NCI-H69 (cell line): ENCODE results near the gene PTAR1.

Experiments
- DNase-seq: peaks from one replicate; lab custom pipeline; 2025; lab: John Stamatoyannopoulos, UW

PTAR1 gene

DNA sequence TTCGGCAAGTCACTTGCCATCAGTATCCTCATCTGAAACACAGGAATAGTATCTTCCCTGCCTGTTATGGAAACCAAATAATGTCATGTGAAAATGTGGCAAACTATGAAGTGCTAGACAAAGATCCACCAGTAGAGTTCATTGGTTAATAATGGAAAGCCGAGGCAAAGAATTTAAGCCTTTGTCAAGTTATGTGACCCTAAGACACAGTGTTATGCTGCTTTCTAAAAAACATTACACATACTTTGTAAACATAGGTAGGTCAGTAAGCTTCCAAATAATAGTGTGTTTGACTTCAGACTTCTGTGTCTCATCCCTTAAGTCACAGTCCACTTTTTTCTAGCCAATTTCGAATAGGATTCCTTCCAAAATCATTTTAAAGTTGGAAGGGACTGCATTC is 6.0 kb downstream of the PTAR1 start:
- no peak for DNase-seq

GRCh38 chr9:69750085-69750484 is 9.7 kb downstream of the PTAR1 start:
- no peak for DNase-seq

DNA sequence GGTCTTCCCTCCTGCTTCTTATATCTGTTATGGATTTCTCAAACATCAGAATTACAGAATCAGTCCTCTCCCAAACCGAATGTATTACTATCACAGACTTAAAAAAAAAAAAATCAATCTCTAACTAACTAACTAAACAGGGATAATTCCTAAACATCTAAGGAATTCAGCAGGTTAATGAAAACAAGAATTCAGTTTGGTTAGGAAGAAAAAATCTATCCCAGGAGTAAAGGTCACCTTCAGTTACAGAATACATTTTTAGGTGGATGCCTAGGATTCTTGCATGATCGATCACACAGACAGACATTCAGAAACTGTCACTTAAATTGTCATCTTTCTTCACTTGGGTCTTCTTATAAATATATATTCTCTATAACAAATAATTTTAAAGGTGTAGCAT is 11.5 kb downstream of the PTAR1 start:
- no peak for DNase-seq

- peak; percentile 18 for DNase-seq
These were observed 12.8 kb downstream of the PTAR1 start for GRCh38 chr9:69746859-69747560.

GRCh38 chr9:69745716-69746437 is 13.9 kb downstream of the PTAR1 start:
- DNase-seq, result no peak

DNA sequence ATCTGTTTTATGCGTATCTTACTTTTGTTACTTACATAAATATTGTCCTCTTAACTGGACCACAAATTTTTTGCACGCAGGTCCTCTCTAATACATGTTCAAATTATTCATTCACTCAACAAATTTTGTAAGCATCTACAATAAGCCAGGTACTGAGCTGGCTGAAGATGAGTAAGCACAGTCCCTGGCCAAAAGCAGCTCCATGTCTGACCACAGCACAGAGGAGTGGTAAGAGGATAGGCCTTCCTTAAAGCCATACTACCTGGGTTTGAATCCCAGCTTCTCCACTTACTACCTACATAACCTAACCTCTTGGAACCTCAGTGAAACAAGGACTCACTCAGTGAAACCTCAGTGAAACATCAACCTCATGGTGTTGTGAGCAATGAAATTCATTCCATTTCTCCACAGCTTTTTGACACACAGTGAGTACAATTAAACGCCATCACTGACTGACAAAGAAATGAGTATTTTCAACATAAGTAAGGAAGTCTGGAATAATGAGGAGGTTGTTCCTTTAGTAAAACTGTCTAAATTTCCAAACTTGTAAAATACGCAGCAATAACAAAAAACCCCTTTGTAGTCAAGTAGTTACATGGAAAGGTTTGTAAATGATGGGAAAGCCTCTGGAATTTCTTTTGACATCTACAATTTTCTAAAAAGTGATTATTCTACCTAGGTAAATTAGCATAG is 15.0 kb downstream of the PTAR1 start:
- no peak for DNase-seq

DNA sequence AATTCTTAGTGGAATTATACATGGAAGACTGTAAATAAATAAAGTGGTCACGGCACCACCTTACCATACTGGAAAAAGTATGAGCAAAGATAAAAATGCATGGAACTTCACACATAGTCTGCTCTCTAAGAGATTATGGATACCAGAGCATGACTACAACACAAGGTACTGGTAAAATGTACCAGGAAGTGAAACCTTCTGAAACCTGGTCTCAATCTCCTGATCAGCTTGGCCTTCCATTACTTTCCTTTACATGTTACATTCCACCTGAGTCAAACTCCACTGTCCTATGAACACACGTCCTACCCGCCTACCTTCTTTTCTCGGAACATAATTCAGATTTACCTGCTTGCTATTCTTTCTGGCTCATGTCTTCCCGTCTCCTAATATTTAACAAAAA is 15.9 kb downstream of the PTAR1 start:
- DNase-seq, result no peak

DNA sequence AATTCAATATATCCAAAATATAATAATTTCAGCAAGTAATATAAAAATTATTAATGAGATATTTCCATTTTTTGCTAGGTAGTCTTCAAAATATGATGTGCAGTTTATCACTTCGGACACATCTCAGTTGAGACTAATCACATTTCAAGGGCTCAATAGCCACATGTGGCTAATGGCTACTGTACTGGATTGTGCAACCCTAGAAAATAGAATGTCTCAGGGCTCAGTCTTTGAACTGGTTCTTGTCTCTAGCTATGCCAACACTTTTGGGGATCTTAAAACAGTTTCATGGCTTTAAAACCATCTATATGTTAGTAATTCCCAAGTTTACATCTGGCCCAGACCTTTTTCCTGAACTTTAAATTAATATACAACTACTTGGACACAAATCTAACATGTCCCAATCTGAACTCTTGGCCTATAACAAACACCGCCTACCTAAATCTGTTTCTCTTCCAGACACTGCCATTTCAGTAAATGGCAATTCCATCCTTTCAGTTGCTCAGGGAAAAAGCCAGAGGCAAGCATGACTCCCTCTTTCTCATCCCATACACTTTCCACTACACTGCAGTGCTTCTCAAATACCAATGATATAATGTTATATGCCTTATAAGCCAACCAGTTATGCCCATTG is 18.8 kb downstream of the PTAR1 start:
- DNase-seq, result no peak

- DNase-seq, result no peak
These were observed 28.5 kb downstream of the PTAR1 start for GRCh38 chr9:69731348-69731747.

DNA sequence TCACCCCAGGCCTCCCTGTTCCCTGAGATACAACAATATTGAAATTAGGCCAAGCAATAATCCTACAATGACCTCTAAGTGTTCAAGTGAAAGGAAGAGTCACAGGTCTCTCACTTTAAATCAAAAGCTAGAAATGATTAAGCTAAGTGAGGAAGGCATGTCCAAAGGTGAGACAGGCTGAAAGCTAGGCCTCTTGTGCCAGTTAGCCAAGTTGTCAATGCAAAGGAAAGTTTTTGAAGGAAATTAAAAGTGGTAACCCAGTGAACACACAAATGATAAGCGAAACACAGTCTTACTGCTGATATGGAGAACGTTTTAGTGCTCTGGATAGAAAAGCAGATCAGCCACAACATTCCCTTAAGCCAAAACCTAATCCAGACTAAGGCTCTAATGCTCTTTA is 39.8 kb downstream of the PTAR1 start:
- no peak for DNase-seq

DNA sequence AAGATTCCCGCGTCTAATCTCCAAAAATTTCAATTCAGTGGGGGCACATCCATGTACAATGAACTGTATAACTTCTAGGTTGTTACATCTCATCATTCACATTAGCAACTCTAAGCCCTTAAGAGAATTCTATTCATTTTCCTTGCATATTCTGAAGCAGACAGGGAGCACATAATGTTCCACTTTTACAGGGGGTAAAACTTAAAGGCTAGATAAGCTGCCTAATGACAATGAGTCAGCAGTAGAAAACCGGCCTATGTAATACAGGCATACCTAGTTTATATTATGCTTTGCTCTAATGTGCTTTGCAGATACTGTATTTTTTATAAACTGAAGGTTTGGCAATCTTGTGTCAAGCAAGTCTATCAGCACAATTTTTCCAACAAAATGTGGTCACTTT is 40.4 kb downstream of the PTAR1 start:
- no peak for DNase-seq

- peak; percentile 62 for DNase-seq
These were observed 41.6 kb downstream of the PTAR1 start for GRCh38 chr9:69718218-69718617.

DNA sequence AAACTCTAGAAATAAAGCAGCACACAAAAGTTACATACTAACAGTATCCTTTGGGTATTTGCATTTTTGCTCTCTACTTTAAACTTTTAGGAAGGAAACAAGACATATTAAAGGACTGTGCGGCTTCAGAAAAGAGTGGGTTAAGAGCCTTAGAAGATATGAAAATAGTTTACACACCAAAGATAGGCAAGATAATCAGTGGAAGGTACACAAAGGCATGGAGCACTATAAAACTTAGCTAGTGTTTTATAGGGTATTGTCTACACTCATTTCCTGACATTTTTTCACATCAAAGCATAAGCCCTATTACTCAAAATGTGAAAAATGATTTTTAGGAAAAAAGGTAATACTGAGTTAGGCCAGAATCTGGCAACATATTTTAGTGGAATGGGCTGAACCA is 44.0 kb downstream of the PTAR1 start:
- no peak for DNase-seq

- DNase-seq, result no peak
These were observed 44.7 kb downstream of the PTAR1 start for GRCh38 chr9:69715096-69715495.

GRCh38 chr9:69697475-69697874 is 62.3 kb downstream of the PTAR1 start:
- DNase-seq, result peak; percentile 8

DNA sequence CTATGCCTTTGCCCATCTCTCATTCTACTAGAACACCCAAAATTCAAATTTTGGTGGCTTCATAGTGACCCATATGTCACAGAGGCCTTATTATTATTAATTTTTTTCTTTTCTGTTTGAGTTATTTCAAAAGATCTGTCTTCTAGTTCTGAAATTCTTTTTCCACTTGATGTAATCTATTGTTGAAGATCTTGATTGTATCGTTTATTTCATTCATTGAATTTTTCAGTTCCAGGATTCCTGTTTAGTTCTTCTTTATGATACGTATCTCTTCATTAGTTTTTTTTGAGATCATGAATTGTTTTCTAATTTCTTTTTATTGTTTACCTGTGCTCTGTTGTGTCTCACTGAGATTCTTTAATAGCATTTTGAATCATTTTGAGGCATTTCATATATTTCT is 63.0 kb downstream of the PTAR1 start:
- peak; percentile 3 for DNase-seq

- DNase-seq, result peak; percentile 37
These were observed 69.7 kb downstream of the PTAR1 start for GRCh38 chr9:69689991-69690538.

DNA sequence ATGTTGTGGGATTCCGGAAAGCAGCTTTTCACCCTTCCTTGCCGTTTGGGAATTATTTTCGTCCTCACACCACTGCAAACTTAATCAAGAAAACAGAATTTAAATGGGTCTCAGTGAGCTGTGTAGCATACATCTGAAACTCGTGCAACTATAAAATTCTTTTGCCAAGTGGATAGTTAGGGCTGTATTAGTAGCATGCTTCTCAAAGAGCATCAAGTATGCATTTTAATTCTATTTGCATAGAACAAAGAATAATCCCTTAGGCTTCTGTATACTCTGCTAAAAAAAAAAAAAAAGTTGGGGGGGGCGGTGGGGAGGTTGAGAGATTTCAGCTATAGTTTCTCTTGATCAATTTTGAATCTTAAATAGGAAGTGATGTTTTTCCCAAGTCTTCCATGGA is 75.9 kb downstream of the PTAR1 start:
- no peak for DNase-seq

DNA sequence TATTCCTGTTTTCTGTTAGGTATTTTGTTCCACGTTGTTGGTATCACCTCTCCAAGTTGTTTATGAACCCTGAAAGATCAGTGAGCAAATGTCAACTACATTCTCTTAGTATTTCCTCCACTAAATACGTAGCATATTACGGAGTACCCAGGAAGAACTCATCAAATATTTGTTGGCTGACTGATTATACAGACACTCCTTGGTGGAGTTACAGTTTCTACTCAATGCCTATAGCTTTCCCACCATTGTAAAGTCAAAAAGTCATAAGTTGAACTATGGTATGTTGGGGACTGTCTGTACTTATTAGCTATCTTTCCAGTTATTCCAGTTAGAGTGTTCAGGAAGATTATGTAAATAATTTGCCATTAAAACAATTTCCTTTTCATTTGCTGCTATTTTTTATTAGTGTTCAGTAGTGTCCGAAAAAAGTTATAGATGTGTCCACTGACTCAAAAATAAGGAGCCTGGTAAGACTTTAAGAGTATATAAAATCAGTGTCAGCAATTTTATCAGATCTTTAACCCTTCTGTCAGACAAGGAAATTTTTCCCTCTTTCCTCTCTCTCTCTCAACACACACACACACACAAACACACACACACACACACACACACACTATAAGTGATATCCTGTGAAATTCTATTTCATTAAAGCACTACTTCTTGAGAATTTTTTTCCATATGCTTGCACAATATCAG is 80.8 kb downstream of the PTAR1 start:
- DNase-seq, result no peak

DNA sequence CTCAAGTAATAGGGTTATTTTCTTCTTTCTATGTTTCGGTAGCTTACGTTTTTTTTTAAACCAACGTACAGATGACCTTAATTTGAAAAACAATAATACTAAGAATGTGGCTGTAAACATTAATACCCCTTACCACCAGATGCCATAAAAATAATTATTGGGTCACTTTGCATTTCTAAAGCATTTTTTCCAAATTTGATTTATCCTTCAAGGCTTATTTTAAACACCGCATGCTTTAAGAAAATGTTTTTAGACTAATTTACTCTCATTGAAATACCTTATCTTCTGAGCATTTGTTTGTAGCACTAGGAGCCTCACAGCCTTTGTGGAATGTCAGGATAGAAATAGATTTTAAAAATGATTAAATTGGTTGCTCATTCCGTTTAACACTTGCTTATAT is 81.9 kb downstream of the PTAR1 start:
- DNase-seq, result no peak

GRCh38 chr9:69675563-69675962 is 84.2 kb downstream of the PTAR1 start:
- DNase-seq, result peak; percentile 35
